ENCODE data around the gene KCTD16.

GRCh38 chr5:144464306-144464705 is 293.6 kb downstream of the KCTD16 start:
- TF ChIP-seq POLR2AphosphoS5 (IDR thresholded peaks at IDR 0.05) (no peak), POLR2A (IDR thresholded peaks at IDR 0.05) (no peak)
- TF ChIP-seq, protein P1, sequence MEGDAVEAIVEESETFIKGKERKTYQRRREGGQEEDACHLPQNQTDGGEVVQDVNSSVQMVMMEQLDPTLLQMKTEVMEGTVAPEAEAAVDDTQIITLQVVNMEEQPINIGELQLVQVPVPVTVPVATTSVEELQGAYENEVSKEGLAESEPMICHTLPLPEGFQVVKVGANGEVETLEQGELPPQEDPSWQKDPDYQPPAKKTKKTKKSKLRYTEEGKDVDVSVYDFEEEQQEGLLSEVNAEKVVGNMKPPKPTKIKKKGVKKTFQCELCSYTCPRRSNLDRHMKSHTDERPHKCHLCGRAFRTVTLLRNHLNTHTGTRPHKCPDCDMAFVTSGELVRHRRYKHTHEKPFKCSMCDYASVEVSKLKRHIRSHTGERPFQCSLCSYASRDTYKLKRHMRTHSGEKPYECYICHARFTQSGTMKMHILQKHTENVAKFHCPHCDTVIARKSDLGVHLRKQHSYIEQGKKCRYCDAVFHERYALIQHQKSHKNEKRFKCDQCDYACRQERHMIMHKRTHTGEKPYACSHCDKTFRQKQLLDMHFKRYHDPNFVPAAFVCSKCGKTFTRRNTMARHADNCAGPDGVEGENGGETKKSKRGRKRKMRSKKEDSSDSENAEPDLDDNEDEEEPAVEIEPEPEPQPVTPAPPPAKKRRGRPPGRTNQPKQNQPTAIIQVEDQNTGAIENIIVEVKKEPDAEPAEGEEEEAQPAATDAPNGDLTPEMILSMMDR (IDR thresholded peaks at IDR 0.05 in 8 of 11, conservative IDR thresholded peaks at IDR 0.05 in 3 of 11): no peak
